ENCODE data around the gene ADSS1.

DNA sequence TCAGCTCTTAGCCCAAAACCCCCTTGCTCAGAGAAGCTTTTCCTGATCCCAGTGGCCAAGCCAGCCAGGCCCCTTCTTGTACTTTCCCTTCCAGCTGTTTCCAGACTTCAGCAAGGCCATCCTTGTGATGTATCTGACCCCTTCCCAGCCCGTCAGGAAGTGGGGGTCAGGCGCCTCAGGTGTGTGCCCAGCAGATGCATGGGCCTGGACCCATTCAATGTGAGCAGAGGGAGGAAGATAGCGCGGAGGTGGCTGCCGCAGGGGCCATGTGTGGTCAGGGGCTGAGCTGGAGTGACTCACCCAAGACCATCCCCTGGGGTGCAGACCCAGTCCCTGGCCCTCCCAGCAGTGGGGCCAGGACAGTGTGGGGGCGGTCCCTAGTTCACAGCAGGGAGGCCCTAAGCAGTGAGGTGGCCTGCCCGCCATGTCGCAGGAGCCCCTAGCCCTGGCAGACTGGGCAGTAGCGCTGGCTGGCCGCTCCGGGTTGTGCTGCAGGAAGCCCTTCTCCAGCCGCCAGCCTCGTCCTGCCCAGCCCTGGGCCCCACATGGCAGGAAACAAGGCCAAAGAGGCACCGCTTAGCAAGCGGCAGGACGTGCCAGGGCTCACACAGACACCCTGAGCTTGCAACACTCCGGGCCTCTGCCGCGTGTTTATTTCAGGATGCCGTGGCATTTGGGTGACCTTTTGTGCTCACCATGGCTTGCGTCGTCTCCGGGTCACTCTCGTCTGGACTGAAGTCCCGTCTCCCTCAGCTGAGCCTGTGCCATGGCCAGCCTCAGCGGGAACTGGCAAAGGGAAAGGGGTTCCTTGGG, 12.0 kb downstream of the ADSS1 start:
- TF ChIP-seq POLR2AphosphoS5 (IDR thresholded peaks at IDR 0.05), result peak; percentile 20 to 81 (median 80)
- TF ChIP-seq, protein P1, sequence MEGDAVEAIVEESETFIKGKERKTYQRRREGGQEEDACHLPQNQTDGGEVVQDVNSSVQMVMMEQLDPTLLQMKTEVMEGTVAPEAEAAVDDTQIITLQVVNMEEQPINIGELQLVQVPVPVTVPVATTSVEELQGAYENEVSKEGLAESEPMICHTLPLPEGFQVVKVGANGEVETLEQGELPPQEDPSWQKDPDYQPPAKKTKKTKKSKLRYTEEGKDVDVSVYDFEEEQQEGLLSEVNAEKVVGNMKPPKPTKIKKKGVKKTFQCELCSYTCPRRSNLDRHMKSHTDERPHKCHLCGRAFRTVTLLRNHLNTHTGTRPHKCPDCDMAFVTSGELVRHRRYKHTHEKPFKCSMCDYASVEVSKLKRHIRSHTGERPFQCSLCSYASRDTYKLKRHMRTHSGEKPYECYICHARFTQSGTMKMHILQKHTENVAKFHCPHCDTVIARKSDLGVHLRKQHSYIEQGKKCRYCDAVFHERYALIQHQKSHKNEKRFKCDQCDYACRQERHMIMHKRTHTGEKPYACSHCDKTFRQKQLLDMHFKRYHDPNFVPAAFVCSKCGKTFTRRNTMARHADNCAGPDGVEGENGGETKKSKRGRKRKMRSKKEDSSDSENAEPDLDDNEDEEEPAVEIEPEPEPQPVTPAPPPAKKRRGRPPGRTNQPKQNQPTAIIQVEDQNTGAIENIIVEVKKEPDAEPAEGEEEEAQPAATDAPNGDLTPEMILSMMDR (IDR thresholded peaks at IDR 0.05), result no peak
- no peak for TF ChIP-seq POLR2A (IDR thresholded peaks at IDR 0.05)
